IMR-90 (cell line): Measurements from ENCODE around the gene TMED10. TPM values are rescaled to one million over a fixed set of nuclear protein-coding genes. Genes with fewer than 3 reads are reported as not detected.

Source experiments
- ATAC-seq: fragments of 200-7000 bp; cut with Tn5 transposase; 2 replicates; pipeline ENCODE4 v1.9.1; 2020; ENCODE audit warnings: low read depth, mild to moderate bottlenecking, moderate library complexity
- BruUV-seq: library from RNA; stranded (reverse); fragments of 400-500 nt; replicated peaks from 2 replicates; lab custom pipeline; 2021; lab: Mats Ljungman, UMichigan
- CTCF ChIA-PET: fragments of 300-600 bp; formaldehyde crosslinking; extraction: SDS; loops from one replicate; lab custom pipeline; 2021; ENCODE audit warnings: antibody characterized with exemption; lab: Yijun Ruan, JAX
- POLR2A ChIA-PET: fragments of 300-600 bp; sonication (Branson Sonifier 250); formaldehyde crosslinking; loops from one replicate; lab custom pipeline; 2022; ENCODE audit warnings: antibody characterized with exemption; ENCODE audit not compliant: unreplicated experiment; lab: Charles Lee
- DNase-seq: peaks from one replicate; pipeline ENCODE4 v3.0.0; 2013
- H2AFZ ChIP-seq: replicated peaks from 2 replicates; pipeline ENCODE3; 2013; ENCODE audit warnings: low read length, mild to moderate bottlenecking; ENCODE audit not compliant: poor library complexity
- H2AK5ac ChIP-seq: 2 replicates; pipeline ENCODE4 v1.6.1; 2013; ENCODE audit warnings: low read depth, low read length, inconsistent platforms
- H2AK9ac ChIP-seq: replicated peaks from 2 replicates; pipeline ENCODE3; 2013; ENCODE audit warnings: mild to moderate bottlenecking, low read depth, low read length, moderate library complexity; ENCODE audit not compliant: poor library complexity
- H2BK120ac ChIP-seq: 2 replicates; pipeline ENCODE4 v1.6.1; 2013; ENCODE audit warnings: low read depth, low read length, inconsistent platforms
- H2BK15ac ChIP-seq: 3 replicates; pipeline ENCODE4 v1.6.1; 2013; ENCODE audit warnings: low read depth, low read length, inconsistent platforms
- H2BK20ac ChIP-seq: 2 replicates; pipeline ENCODE4 v1.6.1; 2013; ENCODE audit warnings: low read depth, mild to moderate bottlenecking, inconsistent platforms, low read length, moderate library complexity
- H2BK5ac ChIP-seq: 2 replicates; pipeline ENCODE4 v1.6.1; 2013; ENCODE audit warnings: mild to moderate bottlenecking, low read depth, low read length, inconsistent platforms; ENCODE audit not compliant: poor library complexity, severe bottlenecking
- H3K14ac ChIP-seq: replicated peaks from 2 replicates; pipeline ENCODE4 v1.6.1; 2013; ENCODE audit warnings: low read depth, low read length, inconsistent platforms
- H3K18ac ChIP-seq: 2 replicates; pipeline ENCODE4 v1.6.1; 2013; ENCODE audit warnings: low read depth, low read length, control low read depth
- H3K23ac ChIP-seq: 2 replicates; pipeline ENCODE4 v1.6.1; 2013; ENCODE audit warnings: low read depth, low read length, inconsistent platforms
- H3K27ac ChIP-seq: 2 replicates; pipeline ENCODE4 v1.5.1; 2013; ENCODE audit warnings: mild to moderate bottlenecking, control low read depth, low read length; ENCODE audit not compliant: insufficient read depth
- H3K27me3 ChIP-seq: 2 replicates; pipeline ENCODE4 v1.6.1; 2013; ENCODE audit warnings: low read length; ENCODE audit not compliant: control insufficient read depth, insufficient read depth
- H3K36me3 ChIP-seq: 2 replicates; pipeline ENCODE4 v1.6.1; 2013; ENCODE audit warnings: low read length, mixed read lengths; ENCODE audit not compliant: control insufficient read depth, insufficient read depth
- H3K4ac ChIP-seq: 2 replicates; pipeline ENCODE4 v1.6.1; 2013; ENCODE audit warnings: low read depth, low read length, inconsistent platforms
- H3K4me1 ChIP-seq: 2 replicates; pipeline ENCODE4 v1.6.1; 2013; ENCODE audit warnings: low read length, mixed read lengths; ENCODE audit not compliant: control insufficient read depth, insufficient read depth
- H3K4me2 ChIP-seq: 2 replicates; pipeline ENCODE4 v1.6.1; 2013; ENCODE audit warnings: low read depth, mild to moderate bottlenecking, control low read depth, low read length, moderate library complexity
- H3K4me3 ChIP-seq: 2 replicates; pipeline ENCODE4 v1.5.1; 2013; ENCODE audit warnings: low read depth, mild to moderate bottlenecking, control low read depth, low read length, moderate library complexity; ENCODE audit not compliant: insufficient read depth
- H3K56ac ChIP-seq: 2 replicates; pipeline ENCODE4 v1.6.1; 2013; ENCODE audit warnings: low read length, inconsistent platforms; ENCODE audit not compliant: insufficient read depth; ENCODE audit errors: extremely low read depth
- H3K79me1 ChIP-seq, 2 experiments: 2 replicates each; pipeline ENCODE4 v1.6.1; 2013; ENCODE audit warnings: low read length in 2 of 2, inconsistent platforms in 1 of 2, low read depth in 1 of 2
- H3K9ac ChIP-seq: 2 replicates; pipeline ENCODE4 v1.6.1; 2013; ENCODE audit warnings: low read depth, low read length, control low read depth
- H3K9me1 ChIP-seq: 2 replicates; pipeline ENCODE4 v1.6.1; 2013; ENCODE audit warnings: low read length, inconsistent platforms; ENCODE audit not compliant: insufficient read depth
- H3K9me3 ChIP-seq: 2 replicates; pipeline ENCODE4 v1.6.1; 2013; ENCODE audit warnings: low read length; ENCODE audit not compliant: control insufficient read depth, insufficient read depth
- H4K20me1 ChIP-seq: 2 replicates; pipeline ENCODE4 v1.6.1; 2013; ENCODE audit warnings: low read length, inconsistent platforms; ENCODE audit not compliant: insufficient read depth
- H4K5ac ChIP-seq: 2 replicates; pipeline ENCODE4 v1.6.1; 2013; ENCODE audit warnings: mild to moderate bottlenecking, low read depth, low read length, control low read depth
- H4K8ac ChIP-seq, 2 experiments: 2 replicates each; pipeline ENCODE4 v1.6.1; 2013; ENCODE audit warnings: low read depth in 2 of 2, low read length in 2 of 2, control low read depth in 1 of 2, inconsistent platforms in 1 of 2
- H4K91ac ChIP-seq: 2 replicates; pipeline ENCODE4 v1.6.1; 2013; ENCODE audit warnings: low read depth, low read length, inconsistent platforms; ENCODE audit not compliant: insufficient read depth
- MAZ ChIP-seq: IDR thresholded peaks from 2 replicates; pipeline ENCODE4 v1.6.1; 2012; ENCODE audit warnings: low read depth, mild to moderate bottlenecking, low read length, improper control_type of control experiment, moderate library complexity, borderline replicate concordance
- RCOR1 ChIP-seq: IDR thresholded peaks from 2 replicates; pipeline ENCODE4 v1.6.1; 2012; ENCODE audit warnings: mild to moderate bottlenecking, low read length, improper control_type of control experiment; ENCODE audit not compliant: insufficient replicate concordance
- WGBS, 2 experiments: methylation state at CpG; one replicate each; pipeline versions ENCODE4 v1.1.5 to v1.1.7; 2013; ENCODE audit warnings: missing lambda C conversion rate in 2 of 2; ENCODE audit not compliant: insufficient read length in 1 of 2; ENCODE audit errors: extremely low coverage in 2 of 2; 5-methylcytosine and 5-hydroxymethylcytosine counted together
- dilution Hi-C: fragments of 300-500 bp; cut with HindIII; formaldehyde crosslinking; loops from one replicate; pipeline ENCODE4 v1.14.3; 2018; ENCODE audit warnings: low sequenced_read_pairs; ENCODE audit not compliant: unreplicated experiment
- in situ Hi-C: fragments of 300-500 bp; cut with MboI; formaldehyde crosslinking; loops from 3 replicates; pipeline ENCODE4 v1.14.3; 2019; ENCODE audit warnings: low sequenced_read_pairs, inconsistent platforms, mixed read lengths
- intact Hi-C: fragments of 100-400 bp; cut with micrococcal nuclease; formaldehyde crosslinking; loops from 2 replicates; pipeline ENCODE4 v1.10.0; 2022
- polyA plus RNA-seq, 3 experiments: library from polyadenylated mRNA; depleted of rRNA; stranded (reverse); fragments of >200 nt; gene quantifications; 2 replicates each; pipeline ENCODE4 v1.2.3, GENCODE V29; 2012; ENCODE audit warnings: low replicate concordance in 1 of 3
- total RNA-seq: library from RNA; depleted of rRNA; stranded (reverse); fragments of >200 nt; gene quantifications from 2 replicates; pipeline ENCODE4 v1.2.3, GENCODE V29; 2012

The TMED10 gene
- total and polyA plus RNA-seq, 2 of the 4 experiments (the other 2 are of a cell fraction): 254 to 441 TPM

GRCh38 chr14:75126121-75126544 lies 50.3 kb downstream of the TMED10 start:
- TF ChIP-seq RCOR1: no peak
- TF ChIP-seq MAZ: no peak
- H3K4me2 ChIP-seq: peak overlapping the region; percentile 95
- H4K91ac ChIP-seq: peak overlapping the region; percentile 59; the same call in 1 of the 2 replicates
- no peaks in the 10 kb centered on the region for H3K9me3 ChIP-seq
- peak overlapping the region; percentile 76; the same call in 1 of the 2 replicates for H3K56ac ChIP-seq
- dilution Hi-C loops: loop anchor here (25.0 kb wide), 1 partner anchor 186 kb away; no protein-coding TSS in a partner anchor
- peak overlapping the region; percentile 91 for H3K4me3 ChIP-seq
- no CpG with 5 or more reads among the region's 6 CpGs for WGBS, 2 experiments
- intact Hi-C loops: no loop called here
- H2AK5ac ChIP-seq: peak overlapping the region; percentile 35; the same call in 1 of the 2 replicates
- H3K36me3 ChIP-seq: no peaks in the 10 kb centered on the region
- H2BK120ac ChIP-seq: peak overlapping the region; percentile 46; the same call in 1 of the 2 replicates
- peak overlapping the region; percentile 93 for H3K27ac ChIP-seq
- H2AK9ac ChIP-seq: peak overlapping the region; percentile 21
- H3K4ac ChIP-seq: peak overlapping the region; percentile 95
- BruUV-seq: no TSS peak
- peak overlapping the region; percentile 100 for H4K5ac ChIP-seq
- H3K27me3 ChIP-seq: no peaks in the 10 kb centered on the region
- H3K14ac ChIP-seq: peak overlapping the region; percentile 82
- peaks cover 24 to 38% of the 10 kb centered on the region in 2 experiments for H3K79me1 ChIP-seq
- CTCF ChIA-PET: interaction anchor here (1.1 kb wide), 1 partner anchor 180 kb away, joined by 10 read pairs; no protein-coding TSS in a partner anchor
- in situ Hi-C loops: no loop called here
- H2AFZ ChIP-seq: peak overlapping the region; percentile 98
- peak overlapping the region; percentile 89 for H3K9ac ChIP-seq
- peak overlapping the region; percentile 82 for H2BK5ac ChIP-seq
- H2BK20ac ChIP-seq: no peak overlapping the region
- no peaks in the 10 kb centered on the region for H4K20me1 ChIP-seq
- peak overlapping the region; percentile 97 to 100 for H4K8ac ChIP-seq
- H3K9me1 ChIP-seq: peaks cover 3% of the 10 kb centered on the region; the same call in 1 of the 2 replicates
- POLR2A ChIA-PET: no interaction called here
- DNase-seq: no peak
- peaks cover 5% of the 10 kb centered on the region; the same call in 1 of the 2 replicates for H3K4me1 ChIP-seq
- H2BK15ac ChIP-seq: no peak overlapping the region
- H3K18ac ChIP-seq: peak overlapping the region; percentile 65
- ATAC-seq: no peak
- peak overlapping the region; percentile 84 for H3K23ac ChIP-seq
